GM12878 (cell line): ENCODE measurements around the gene ITGAL. TPM values are rescaled to one million over a fixed set of nuclear protein-coding genes. Genes with fewer than 3 reads are reported as not detected.
A peak's percentile ranks its signal among the peaks of the same experiment; 100 is the strongest.

ENCODE experiments used
- ATAC-seq: fragments of 200-7000 bp; cut with Tn5 transposase; 3 replicates; pipeline ENCODE4 v1.9.1; 2020; ENCODE audit warnings: mild to moderate bottlenecking, moderate library complexity
- BruUV-seq: library from RNA; stranded (reverse); fragments of 400-500 nt; replicated peaks from 2 replicates; lab custom pipeline; 2021; lab: Mats Ljungman, UMichigan
- CTCF ChIA-PET: fragments of 300-600 bp; sonication (Branson Sonifier 250); formaldehyde crosslinking; extraction: SDS; loops from one replicate; lab custom pipeline; 2021; ENCODE audit warnings: inconsistent platforms; lab: Yijun Ruan, JAX
- POLR2A ChIA-PET: fragments of 350-600 bp; formaldehyde crosslinking; extraction: SDS; loops from one replicate; lab custom pipeline; 2021; ENCODE audit warnings: inconsistent platforms; lab: Charles Lee
- RAD21 ChIA-PET: fragments of 300-600 bp; sonication (Branson Sonifier 250); formaldehyde crosslinking; loops from one replicate; lab custom pipeline; 2023; ENCODE audit warnings: antibody characterized with exemption; ENCODE audit not compliant: unreplicated experiment; lab: Charles Lee
- SMC1A ChIA-PET: fragments of 300-600 bp; sonication (Branson Sonifier 250); formaldehyde crosslinking; loops from one replicate; lab custom pipeline; 2023; ENCODE audit not compliant: unreplicated experiment, uncharacterized antibody; lab: Charles Lee
- DNase-seq: peaks from one replicate; pipeline ENCODE4 v3.0.0-alpha.2; 2011; ENCODE audit warnings: low read depth, low spot score
- FAIRE-seq: peaks from 3 replicates; lab custom pipeline; 2011; peaks lifted over from hg19 to GRCh38; lab: Jason Lieb, UNC
- H2AFZ ChIP-seq: 2 replicates; pipeline ENCODE4 v1.6.0; 2011; ENCODE audit warnings: low read depth, low read length, control low read depth; ENCODE audit not compliant: control insufficient read depth
- H3K27ac ChIP-seq: 2 replicates; pipeline ENCODE4 v1.5.1; 2011; ENCODE audit warnings: control low read depth; ENCODE audit not compliant: control insufficient read depth, insufficient read depth
- H3K27me3 ChIP-seq, 2 experiments: replicated peaks in 1 of 2; 2 replicates each; pipeline versions ENCODE4 v1.6.0 to v1.6.1; 2011; ENCODE audit warnings: low read length in 1 of 2; ENCODE audit not compliant: control insufficient read depth in 2 of 2, insufficient read depth in 2 of 2
- H3K36me3 ChIP-seq, 2 experiments: 2 replicates each; pipeline ENCODE4 v1.5.1; 2011; ENCODE audit warnings: low read length in 1 of 2; ENCODE audit not compliant: control insufficient read depth in 2 of 2, insufficient read depth in 2 of 2
- H3K4me1 ChIP-seq: 2 replicates; pipeline ENCODE4 v1.6.1; 2011; ENCODE audit warnings: mild to moderate bottlenecking, low read length, moderate library complexity, mixed read lengths; ENCODE audit not compliant: control insufficient read depth, insufficient read depth
- H3K4me2 ChIP-seq: 2 replicates; pipeline ENCODE4 v1.6.0; 2011; ENCODE audit warnings: control low read depth; ENCODE audit not compliant: control insufficient read depth, insufficient read depth
- H3K4me3 ChIP-seq: fragments of 200-600 bp; sonication (generic); 2 replicates; pipeline ENCODE4 v1.5.1; 2016
- H3K79me2 ChIP-seq: 2 replicates; pipeline ENCODE4 v1.6.0; 2011; ENCODE audit warnings: low read length; ENCODE audit not compliant: control insufficient read depth, insufficient read depth
- H3K9ac ChIP-seq: 2 replicates; pipeline ENCODE4 v1.8.0; 2011; ENCODE audit warnings: low read length, control low read depth, mixed read lengths; ENCODE audit not compliant: control insufficient read depth, insufficient read depth
- H3K9me3 ChIP-seq: replicated peaks from 3 replicates; pipeline ENCODE4 v1.5.1; 2011; ENCODE audit warnings: mild to moderate bottlenecking, low read length; ENCODE audit not compliant: control insufficient read depth, insufficient read depth
- H4K20me1 ChIP-seq: 2 replicates; pipeline ENCODE4 v1.6.0; 2011; ENCODE audit not compliant: control insufficient read depth, insufficient read depth
- E2F8 ChIP-seq: fragments of 450-650 bp; IDR thresholded peaks from 2 replicates; pipeline ENCODE4 v1.6.1; 2018; ENCODE audit warnings: mild to moderate bottlenecking, low read depth, moderate library complexity; ENCODE audit not compliant: partially characterized antibody
- GATAD2B ChIP-seq: fragments of 450-650 bp; conservative IDR thresholded peaks from 2 replicates; pipeline ENCODE4 v1.6.1; 2017; ENCODE audit warnings: low read depth, mild to moderate bottlenecking, moderate library complexity
- IRF4 ChIP-seq: IDR thresholded peaks from 2 replicates; pipeline ENCODE4 v1.6.1; 2011; ENCODE audit warnings: low read depth, low read length
- MXI1 ChIP-seq: fragments of 150-350 bp; IDR thresholded peaks from 2 replicates; pipeline ENCODE4 v1.6.1; 2011; ENCODE audit warnings: low read depth, mild to moderate bottlenecking, inconsistent platforms, low read length, improper control_type of control experiment
- MYB ChIP-seq: fragments of 150-350 bp; IDR thresholded peaks from 2 replicates; pipeline ENCODE4 v1.6.1; 2014; ENCODE audit warnings: mild to moderate bottlenecking, low read depth, low read length, borderline replicate concordance
- NRF1 ChIP-seq: conservative IDR thresholded peaks from 2 replicates; pipeline ENCODE4 v1.6.1; 2011; ENCODE audit warnings: mild to moderate bottlenecking, low read depth, low read length, improper control_type of control experiment
- PAX8 ChIP-seq: fragments of 450-650 bp; IDR thresholded peaks from 2 replicates; pipeline ENCODE4 v1.6.1; 2017; ENCODE audit warnings: mild to moderate bottlenecking, moderate library complexity
- RAD51 ChIP-seq: fragments of 450-650 bp; IDR thresholded peaks from 2 replicates; pipeline ENCODE4 v1.6.1; 2016; ENCODE audit warnings: moderate library complexity, mild to moderate bottlenecking, inconsistent platforms
- RB1 ChIP-seq: fragments of 450-650 bp; formaldehyde crosslinking; IDR thresholded peaks from 2 replicates; pipeline ENCODE4 v1.6.1; 2017; ENCODE audit warnings: mild to moderate bottlenecking, borderline replicate concordance
- STAT3 ChIP-seq: IDR thresholded peaks from 2 replicates; pipeline ENCODE4 v1.6.1; 2011; ENCODE audit warnings: low read depth, low read length, improper control_type of control experiment
- SUPT20H ChIP-seq: IDR thresholded peaks from 2 replicates; pipeline ENCODE4 v1.6.1; 2011; ENCODE audit warnings: low read depth, mild to moderate bottlenecking, low read length, moderate library complexity, borderline replicate concordance; ENCODE audit not compliant: control insufficient read depth
- USF1 ChIP-seq: IDR thresholded peaks from 2 replicates; pipeline ENCODE4 v1.6.1; 2011; ENCODE audit warnings: borderline replicate concordance, low read depth, mild to moderate bottlenecking, moderate library complexity, mixed read lengths, low read length; ENCODE audit not compliant: insufficient read depth; ENCODE audit errors: extremely low read length
- ZBTB33 ChIP-seq: fragments of 450-650 bp; IDR thresholded peaks from 2 replicates; pipeline ENCODE4 v1.6.1; 2017; ENCODE audit warnings: mild to moderate bottlenecking
- ZNF24 ChIP-seq: fragments of 450-650 bp; IDR thresholded peaks from 2 replicates; pipeline ENCODE4 v1.6.1; 2017; ENCODE audit warnings: antibody characterized with exemption, mild to moderate bottlenecking
- ZNF274 ChIP-seq: IDR thresholded peaks from one replicate; pipeline ENCODE4 v1.8.0; 2011; ENCODE audit not compliant: insufficient read length, insufficient read depth
- WGBS: methylation state at CpG from one replicate; pipeline ENCODE4 v1.1.6; 2016; ENCODE audit warnings: low lambda C conversion rate; ENCODE audit not compliant: insufficient replicate concordance, insufficient coverage; ENCODE audit errors: missing lambda C conversion rate; 5-methylcytosine and 5-hydroxymethylcytosine counted together
- in situ Hi-C: fragments of 300-500 bp; cut with MboI; formaldehyde crosslinking; loops from 9 replicates; pipeline ENCODE4 v1.14.3; 2018; ENCODE audit warnings: mixed read lengths
- intact Hi-C: fragments of 100-400 bp; cut with micrococcal nuclease; formaldehyde crosslinking; loops from one replicate; pipeline ENCODE4 v1.14.2; 2022; ENCODE audit not compliant: unreplicated experiment
- polyA plus RNA-seq, 11 experiments: library from polyadenylated mRNA; depleted of rRNA in 4 of 11; unstranded in 6 of 11; stranded (reverse) in 5 of 11; fragments of >200 nt; fragmentation: Nextera tagmentation in 4 of 11; fragmentation: Illumina TruSeq in 1 of 11; extraction: Ambion mirVana in 4 of 11; extraction: Trizol in 1 of 11; gene quantifications; 1 replicate in 1 of 11; 2 replicates in 10 of 11; pipeline versions ENCODE4 v1.2.1 to v1.2.3, GENCODE V29; 2011 to 2016; ENCODE audit warnings: inconsistent platforms in 2 of 11, missing spikeins in 2 of 11, low read depth in 1 of 11
- total RNA-seq, 4 experiments: library from RNA; depleted of rRNA in 3 of 4; stranded (reverse); fragments of >200 nt in 3 of 4; fragmentation: Illumina TruSeq in 1 of 4; extraction: Trizol in 1 of 4; gene quantifications; 2 replicates each; pipeline versions ENCODE4 v1.2.1 to v1.2.3, GENCODE V29; 2013 to 2021

Gene ITGAL
- total and polyA plus RNA-seq, 10 of the 15 experiments (the other 5 are each of a cell fraction or from before 2014, with no cell fraction given): 10.7 to 170 (median 96.9) TPM

- Histone ChIP-seq H3K4me3 (peak overlapping the region; percentile 9; the same call in 1 of the 2 replicates), H3K4me2 (peak overlapping the region; percentile 46), H4K20me1 (no peaks in the 10 kb centered on the region), H3K9ac (peak overlapping the region; percentile 77), H3K79me2 (no peaks in the 10 kb centered on the region), H3K9me3 (no peaks in the 10 kb centered on the region), H3K4me1 (peaks cover 47% of the 10 kb centered on the region), H2AFZ (peak overlapping the region; percentile 46), H3K27me3 (no peaks in the 10 kb centered on the region), H3K36me3 (no peaks in the 10 kb centered on the region), H3K27ac (peak overlapping the region; percentile 89)
- WGBS: under 1% methylated on average over 22 of the region's 22 CpGs
- FAIRE-seq (peak; percentile 68), ATAC-seq (peak; percentile 86), DNase-seq (peak; percentile 97)
- SMC1A ChIA-PET: interaction anchor here (1.0 to 19.4 kb wide), 7 partner anchors 11 to 77 kb away, joined by 3 to 431 read pairs (median 5); partner anchors contain the start of genes DCTPP1, ITGAL and SEPHS2
- POLR2A ChIA-PET: interaction anchor here (0.5 to 10.6 kb wide), 14 partner anchors 8 to 175 kb away, joined by 3 to 367 read pairs (median 6); partner anchors contain the start of genes DCTPP1, ITGAL, SEPHS2 and ZNF747
- RAD21 ChIA-PET: interaction anchor here (0.7 to 8.5 kb wide), 10 partner anchors 8 to 99 kb away, joined by 3 to 307 read pairs (median 4); partner anchors contain the start of genes DCTPP1, ITGAL and ZNF747
- intact Hi-C loops: loop anchor here (1.0 to 2.0 kb wide), 2 partner anchors 13 to 28 kb away; partner anchors contain the start of gene DCTPP1
- BruUV-seq: TSS peak; percentile 91
- CTCF ChIA-PET: interaction anchor here (0.6 to 7.8 kb wide), 8 partner anchors 12 to 139 kb away, joined by 3 to 125 read pairs (median 27); partner anchors contain the start of genes DCTPP1, ITGAL, SEPHS2 and ZNF747
- in situ Hi-C loops: loop anchor here (25.0 kb wide), 1 partner anchor 1429 kb away; no protein-coding TSS in a partner anchor
- TF ChIP-seq STAT3 (no peak), E2F8 (no peak), SUPT20H (no peak), MXI1 (peak; percentile 74), RB1 (no peak), ZNF24 (peak; percentile 54; the same call in 1 of the 2 replicates), ZBTB33 (peak; percentile 11; the same call in 1 of the 2 replicates), GATAD2B (peak; percentile 97), ZNF274 (no peak), RAD51 (no peak; the same call in 1 of the 2 replicates), IRF4 (peak; percentile 88), MYB (peak; percentile 97), USF1 (no peak), PAX8 (no peak), NRF1 (no peak)
These were observed 13.8 kb upstream of the ITGAL start for GRCh38 chr16:30458561-30459394.
